ENCODE measurements around the gene UMAD1.

Gene UMAD1

DNA sequence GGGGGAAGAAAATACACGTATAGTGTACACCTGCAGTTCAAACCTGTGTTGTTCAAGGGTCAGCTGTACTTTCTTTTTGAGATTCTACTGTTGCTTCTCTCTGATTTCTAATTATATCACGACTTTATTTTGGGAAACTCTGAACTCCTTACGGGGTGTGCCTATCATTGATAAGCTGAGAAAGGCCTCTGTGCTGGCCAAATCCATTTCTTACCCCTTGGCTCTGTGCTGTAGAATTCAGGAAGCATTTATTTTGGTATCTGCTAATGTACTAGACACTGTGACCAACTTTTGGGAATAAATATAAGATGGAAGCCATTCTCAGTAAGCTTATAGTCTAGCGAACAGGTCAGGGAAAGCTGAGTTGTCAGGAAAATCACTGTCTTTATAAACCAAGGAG, 104.7 kb downstream of the UMAD1 start:
- no peak for TF ChIP-seq POLR2AphosphoS5 (IDR thresholded peaks at IDR 0.05; ENCODE audit: low read depth, low read length)
- no peak for TF ChIP-seq FOXP2 (optimal IDR thresholded peaks at IDR 0.05; ENCODE audit: borderline replicate concordance, extremely low read depth, extremely low read length, insufficient read depth)
- TF ChIP-seq REST (IDR thresholded peaks at IDR 0.05; ENCODE audit: insufficient read depth in 1 of 2, low read depth in 2 of 2, low read length in 2 of 2), result no peak
- TF ChIP-seq SIN3A (IDR thresholded peaks at IDR 0.05; ENCODE audit: borderline replicate concordance, insufficient read depth, low read length), result no peak
- TF ChIP-seq TAF1 (IDR thresholded peaks at IDR 0.05; ENCODE audit: borderline replicate concordance, insufficient read depth, low read length), result no peak

GRCh38 chr7:7745966-7746365, 105.4 kb downstream of the UMAD1 start:
- TF ChIP-seq REST (IDR thresholded peaks at IDR 0.05; ENCODE audit: insufficient read depth in 1 of 2, low read depth in 2 of 2, low read length in 2 of 2), result no peak
- no peak for TF ChIP-seq POLR2AphosphoS5 (IDR thresholded peaks at IDR 0.05; ENCODE audit: low read depth, low read length)
- no peak for TF ChIP-seq FOXP2 (optimal IDR thresholded peaks at IDR 0.05; ENCODE audit: borderline replicate concordance, extremely low read depth, extremely low read length, insufficient read depth)
- no peak for TF ChIP-seq SIN3A (IDR thresholded peaks at IDR 0.05; ENCODE audit: borderline replicate concordance, insufficient read depth, low read length)
- no peak for TF ChIP-seq TAF1 (IDR thresholded peaks at IDR 0.05; ENCODE audit: borderline replicate concordance, insufficient read depth, low read length)

GRCh38 chr7:7746458-7746857, 105.9 kb downstream of the UMAD1 start:
- no peak for TF ChIP-seq POLR2AphosphoS5 (IDR thresholded peaks at IDR 0.05; ENCODE audit: low read depth, low read length)
- TF ChIP-seq TAF1 (IDR thresholded peaks at IDR 0.05; ENCODE audit: borderline replicate concordance, insufficient read depth, low read length), result no peak
- TF ChIP-seq REST (IDR thresholded peaks at IDR 0.05; ENCODE audit: insufficient read depth in 1 of 2, low read depth in 2 of 2, low read length in 2 of 2), result no peak
- no peak for TF ChIP-seq SIN3A (IDR thresholded peaks at IDR 0.05; ENCODE audit: borderline replicate concordance, insufficient read depth, low read length)
- no peak for TF ChIP-seq FOXP2 (optimal IDR thresholded peaks at IDR 0.05; ENCODE audit: borderline replicate concordance, extremely low read depth, extremely low read length, insufficient read depth)

- TF ChIP-seq REST (IDR thresholded peaks at IDR 0.05; ENCODE audit: insufficient read depth in 1 of 2, low read depth in 2 of 2, low read length in 2 of 2), result no peak
- no peak for TF ChIP-seq TAF1 (IDR thresholded peaks at IDR 0.05; ENCODE audit: borderline replicate concordance, insufficient read depth, low read length)
- TF ChIP-seq FOXP2 (optimal IDR thresholded peaks at IDR 0.05; ENCODE audit: borderline replicate concordance, extremely low read depth, extremely low read length, insufficient read depth), result no peak
- TF ChIP-seq SIN3A (IDR thresholded peaks at IDR 0.05; ENCODE audit: borderline replicate concordance, insufficient read depth, low read length), result no peak
- TF ChIP-seq POLR2AphosphoS5 (IDR thresholded peaks at IDR 0.05; ENCODE audit: low read depth, low read length), result no peak
Observed at GRCh38 chr7:7750571-7751242, 110.2 kb downstream of the UMAD1 start.
